Mammary epithelial cell (primary cell): Measurements from ENCODE around the gene LITAFD.

ENCODE experiments used
- CTCF ChIP-seq, 2 donors: IDR thresholded peaks in 1 of 2; conservative IDR thresholded peaks in 1 of 2; 2 replicates each; pipeline ENCODE4 v1.5.1; 2011 to 2012; ENCODE audit warnings: inconsistent platforms in 2 of 2, low read length in 2 of 2, mild to moderate bottlenecking in 2 of 2, control low read depth in 1 of 2, low read depth in 1 of 2; ENCODE audit not compliant: insufficient read depth in 1 of 2; ENCODE audit errors: extremely low read depth in 1 of 2
- EZH2 ChIP-seq: IDR thresholded peaks from 2 replicates; pipeline ENCODE4 v1.6.1; 2012; ENCODE audit warnings: low read length, inconsistent platforms, borderline replicate concordance

GRCh38 chr16:8866884-8867215 lies 15.3 kb upstream of the LITAFD start:
- TF ChIP-seq CTCF (conservative IDR thresholded peaks at IDR 0.05 in 1 of 2, IDR thresholded peaks at IDR 0.05 in 1 of 2; ENCODE audit: extremely low read depth in 1 of 2, insufficient read depth in 1 of 2, low read depth in 1 of 2, low read length in 2 of 2) = no peak
- TF ChIP-seq EZH2 = no peak
